CD14-positive monocyte (primary cell): ENCODE results near the gene SCP2. TPM values are rescaled to one million over a fixed set of nuclear protein-coding genes. Genes with fewer than 3 reads are reported as not detected.

Experiments used
- DNase-seq, 3 donors: peaks; one replicate each; pipeline ENCODE4 v3.0.0-alpha.2; 2011 to 2022
- H2AFZ ChIP-seq: 2 replicates; pipeline ENCODE4 v1.6.0; 2012; ENCODE audit warnings: mild to moderate bottlenecking, low read depth, low read length, inconsistent platforms; ENCODE audit not compliant: insufficient read depth, poor library complexity, severe bottlenecking
- H3K27ac ChIP-seq, 2 donors: 1 replicate in 1 of 2; 2 replicates in 1 of 2; pipeline ENCODE4 v1.5.1; 2012 to 2013; ENCODE audit warnings: low read length in 2 of 2, control low read depth in 1 of 2, inconsistent platforms in 1 of 2, low read depth in 1 of 2, mild to moderate bottlenecking in 1 of 2
- H3K27me3 ChIP-seq, 2 donors: one replicate each; pipeline versions ENCODE4 v1.6.0 to v1.6.1; 2011 to 2013; ENCODE audit warnings: low read length in 2 of 2; ENCODE audit not compliant: control insufficient read depth in 2 of 2, insufficient read depth in 2 of 2
- H3K36me3 ChIP-seq, 2 donors: replicated peaks in 1 of 2; 1 replicate in 1 of 2; 2 replicates in 1 of 2; pipeline versions ENCODE4 v1.5.1 to v1.6.1; 2012 to 2013; ENCODE audit warnings: low read length in 2 of 2, control low read depth in 1 of 2, inconsistent platforms in 1 of 2, mild to moderate bottlenecking in 1 of 2; ENCODE audit not compliant: insufficient read depth in 2 of 2, control insufficient read depth in 1 of 2
- H3K4me1 ChIP-seq, 2 donors: 1 replicate in 1 of 2; 2 replicates in 1 of 2; pipeline versions ENCODE4 v1.5.1 to v1.6.1; 2012 to 2013; ENCODE audit warnings: low read length in 2 of 2, control low read depth in 1 of 2, inconsistent platforms in 1 of 2, mild to moderate bottlenecking in 1 of 2, moderate library complexity in 1 of 2; ENCODE audit not compliant: insufficient read depth in 2 of 2, control insufficient read depth in 1 of 2
- H3K4me2 ChIP-seq: replicated peaks from 2 replicates; pipeline ENCODE3; 2012; ENCODE audit warnings: low read length, moderate library complexity, mild to moderate bottlenecking; ENCODE audit not compliant: poor library complexity, severe bottlenecking; ENCODE audit errors: extremely low read depth
- H3K4me3 ChIP-seq, 3 experiments: fragments of 200-600 bp in 1 of 3; sonication (generic) in 1 of 3; replicated peaks in 1 of 3; 1 replicate in 2 of 3; 2 replicates in 1 of 3; pipeline ENCODE4 v1.5.1; 2011 to 2013; ENCODE audit warnings: low read length in 3 of 3, mild to moderate bottlenecking in 3 of 3, control low read depth in 2 of 3, low read depth in 2 of 3, inconsistent platforms in 1 of 3, moderate library complexity in 1 of 3
- H3K79me2 ChIP-seq: 2 replicates; pipeline ENCODE4 v1.6.0; 2012; ENCODE audit warnings: mild to moderate bottlenecking, control low read depth, inconsistent platforms, low read length, moderate library complexity; ENCODE audit not compliant: insufficient read depth
- H3K9ac ChIP-seq: 2 replicates; pipeline ENCODE4 v1.6.0; 2017; ENCODE audit warnings: low read length, mild to moderate bottlenecking; ENCODE audit not compliant: insufficient read depth, poor library complexity, severe bottlenecking
- H3K9me3 ChIP-seq, 2 donors: replicated peaks in 1 of 2; 1 replicate in 1 of 2; 2 replicates in 1 of 2; pipeline versions ENCODE4 v1.5.1 to v1.6.1; 2012 to 2013; ENCODE audit warnings: low read length in 2 of 2, control low read depth in 1 of 2; ENCODE audit not compliant: control insufficient read depth in 1 of 2, insufficient read depth in 1 of 2
- H4K20me1 ChIP-seq: 2 replicates; pipeline ENCODE4 v1.6.0; 2012; ENCODE audit warnings: mild to moderate bottlenecking, low read length, control low read depth, moderate library complexity; ENCODE audit not compliant: insufficient read depth
- H3K27ac Mint-ChIP-seq, 7 donors: one replicate each; pipeline ENCODE4 v1.8.0; 2020; ENCODE audit warnings: mild to moderate bottlenecking in 7 of 7, mixed read lengths in 7 of 7, moderate library complexity in 6 of 7, inconsistent platforms in 2 of 7
- H3K27me3 Mint-ChIP-seq, 3 donors: one replicate each; pipeline ENCODE4 v1.8.0; 2021 to 2022; ENCODE audit warnings: low read depth in 3 of 3, mild to moderate bottlenecking in 3 of 3, mixed read lengths in 3 of 3, moderate library complexity in 3 of 3, inconsistent platforms in 1 of 3
- H3K36me3 Mint-ChIP-seq, 2 donors: one replicate each; pipeline ENCODE4 v1.8.0; 2020; ENCODE audit warnings: mixed read lengths in 2 of 2, inconsistent platforms in 1 of 2, mild to moderate bottlenecking in 1 of 2
- H3K4me1 Mint-ChIP-seq: one replicate; pipeline ENCODE4 v1.8.0; 2020; ENCODE audit warnings: mild to moderate bottlenecking, mixed read lengths
- H3K4me3 Mint-ChIP-seq, 2 donors: one replicate each; pipeline ENCODE4 v1.8.0; 2020; ENCODE audit warnings: mild to moderate bottlenecking in 2 of 2, mixed read lengths in 2 of 2, moderate library complexity in 1 of 2
- H3K9me3 Mint-ChIP-seq, 7 donors: one replicate each; pipeline ENCODE4 v1.8.0; 2020 to 2022; ENCODE audit warnings: mixed read lengths in 7 of 7, mild to moderate bottlenecking in 6 of 7, moderate library complexity in 6 of 7, inconsistent platforms in 2 of 7
- CTCF ChIP-seq: fragments of 200-600 bp; IDR thresholded peaks from one replicate; pipeline ENCODE4 v1.8.0; 2022; ENCODE audit warnings: antibody characterized with exemption, mild to moderate bottlenecking
- WGBS: methylation state at CpG from one replicate; pipeline ENCODE4 v1.1.5; 2013; ENCODE audit warnings: missing lambda C conversion rate; ENCODE audit not compliant: insufficient coverage; 5-methylcytosine and 5-hydroxymethylcytosine counted together
- intact Hi-C, 2 donors: fragments of 100-400 bp; cut with micrococcal nuclease; formaldehyde crosslinking; loops; one replicate each; pipeline versions ENCODE4 v1.15.0 to v1.15.1; 2023
- polyA plus RNA-seq, 3 donors: library from polyadenylated mRNA; depleted of rRNA in 1 of 3; unstranded in 2 of 3; stranded (reverse) in 1 of 3; fragments of 300-500 nt in 2 of 3; fragments of >200 nt in 1 of 3; fragmentation: Illumina TruSeq in 2 of 3; gene quantifications; 1 replicate in 2 of 3; 2 replicates in 1 of 3; pipeline ENCODE4 v1.2.3, GENCODE V29; 2012 to 2021

The SCP2 gene
- polyA plus RNA-seq, 3 donors = 56.3 to 197 (median 156) TPM

- H3K9me3 Mint-ChIP-seq = no peaks in the 10 kb centered on the region
- whole genome bisulfite sequencing = 92% methylated on average over 9 of the region's 11 CpGs
Measured at GRCh38 chr1:53089478-53090226, 162.6 kb downstream of the SCP2 start.

More at GRCh38 chr1:53089478-53090226, 162.6 kb downstream of the SCP2 start:
- Mint-ChIP-seq H3K36me3 (no peaks in the 10 kb centered on the region), H3K27ac (no peak overlapping the region), H3K27me3 (peaks cover 0 to 3% (median 2%) of the 10 kb centered on the region in 3 donors), H3K4me3 (no peak overlapping the region), H3K4me1 (peaks cover 7% of the 10 kb centered on the region)
- no peaks in the 10 kb centered on the region for H4K20me1 ChIP-seq
- H2AFZ ChIP-seq = no peak overlapping the region
- no peaks in the 10 kb centered on the region for H3K36me3 ChIP-seq
- no peak overlapping the region for H3K4me2 ChIP-seq
- no peak overlapping the region for H3K4me3 ChIP-seq
- H3K27me3 ChIP-seq = no peaks in the 10 kb centered on the region
- no peak for DNase-seq
- H3K4me1 ChIP-seq = no peaks in the 10 kb centered on the region
- intact Hi-C loops = no loop called here
- H3K27ac ChIP-seq = no peak overlapping the region
- H3K9me3 ChIP-seq = no peaks in the 10 kb centered on the region
- no peak overlapping the region for H3K9ac ChIP-seq
- no peak for TF ChIP-seq CTCF
- H3K79me2 ChIP-seq = no peaks in the 10 kb centered on the region
